Adrenal gland (tissue), 12 donors: ENCODE measurements around the gene CNTNAP2. TPM values are rescaled to one million over a fixed set of nuclear protein-coding genes. Genes with fewer than 3 reads are reported as not detected.

Experiments
- DNase-seq, 7 donors: peaks; one replicate each; pipeline ENCODE4 v3.0.0-alpha.2; 2019 to 2020
- H3K27ac ChIP-seq, 5 donors: fragments of 200-600 bp; sonication (generic) in 4 of 5; 1 replicate in 3 of 5; 2 replicates in 2 of 5; pipeline versions ENCODE4 v1.5.1 to v1.8.0; 2016 to 2020; ENCODE audit warnings: mild to moderate bottlenecking in 1 of 5
- H3K27me3 ChIP-seq: fragments of 200-600 bp; 2 replicates; pipeline ENCODE4 v1.8.0; 2021
- H3K36me3 ChIP-seq, 2 donors: fragments of 200-600 bp; replicated peaks in 1 of 2; 1 replicate in 1 of 2; 2 replicates in 1 of 2; pipeline versions ENCODE4 v1.5.1 to v1.8.0; 2018 to 2022
- H3K4me1 ChIP-seq, 2 donors: fragments of 200-600 bp; replicated peaks in 1 of 2; 1 replicate in 1 of 2; 2 replicates in 1 of 2; pipeline versions ENCODE4 v1.5.1 to v1.8.0; 2018 to 2021
- H3K4me3 ChIP-seq, 4 donors: fragments of 200-600 bp; sonication (generic) in 3 of 4; one replicate each; pipeline ENCODE4 v1.5.1; 2016 to 2018
- H3K9me3 ChIP-seq, 3 donors: fragments of 200-600 bp; sonication (generic) in 1 of 3; replicated peaks in 1 of 3; 1 replicate in 2 of 3; 2 replicates in 1 of 3; pipeline versions ENCODE4 v1.5.1 to v1.8.0; 2016 to 2021
- CTCF ChIP-seq, 6 experiments: fragments of 450-650 bp in 4 of 6; fragments of 200-600 bp in 2 of 6; sonication (generic) in 1 of 6; IDR thresholded peaks; 1 replicate in 5 of 6; 2 replicates in 1 of 6; pipeline versions ENCODE4 v1.5.1 to v1.8.0; 2016 to 2021; ENCODE audit warnings: antibody characterized with exemption in 6 of 6, mild to moderate bottlenecking in 2 of 6, moderate library complexity in 1 of 6
- POLR2A ChIP-seq, 2 donors: fragments of 450-650 bp; IDR thresholded peaks; one replicate each; pipeline ENCODE4 v1.6.1; 2017; ENCODE audit warnings: antibody characterized with exemption in 2 of 2, mild to moderate bottlenecking in 2 of 2, moderate library complexity in 1 of 2
- WGBS, 4 donors: extraction: QIAGEN DNeasy Blood & Tissue Kit in 2 of 4; methylation state at CpG; one replicate each; pipeline versions ENCODE4 v1.1.5 to v1.1.7; 2013 to 2017; 5-methylcytosine and 5-hydroxymethylcytosine counted together
- intact Hi-C, 2 donors: fragments of 100-400 bp; cut with DNase I; formaldehyde crosslinking; loops; one replicate each; pipeline versions ENCODE4 v1.14.1 to v1.15.0; 2022 to 2023
- polyA plus RNA-seq, 3 donors: library from polyadenylated mRNA; stranded (reverse); fragments of 200-250 nt in 2 of 3; fragments of 350-450 nt in 1 of 3; fragmentation: Illumina TruSeq in 1 of 3; extraction: RNeasy Lipid Tissue Mini Kit (QIAGEN cat#74804) in 1 of 3; gene quantifications; one replicate each; pipeline ENCODE4 v1.2.3, GENCODE V29; 2013 to 2014
- total RNA-seq, 9 donors: library from RNA; depleted of rRNA in 4 of 9; stranded (reverse); fragments of >200 nt in 4 of 9; fragments of 120-200 nt in 1 of 9; fragmentation: NEBNext Ultra II Directional in 1 of 9; extraction: Animal tissue kit (Norgen Biotek cat#: 25700) in 1 of 9; gene quantifications; one replicate each; pipeline versions ENCODE4 v1.1.0 to v1.2.4, GENCODE V29; 2013 to 2023
- donor health status: healthy with polysubstance abuse.
- donor health status: Bipolar disorder and iron deficiency.
- donor health status: DM: yes; HTN: yes; CAD: no.
- donor health status: DM: no; HTN: no; CAD: no.
- donor health status: DM: no; HTN: no; CAD: no.
- donor health status: DM: yes; HTN: yes; CAD: no.

CNTNAP2 gene
- total and polyA plus RNA-seq, 12 donors: 0.14 to 6.3 (median 1.8) TPM; not detected in 2

- intact Hi-C loops: no loop called here
Observed at GRCh38 chr7:147496209-147496608, 1379.6 kb downstream of the CNTNAP2 start.

GRCh38 chr7:147497246-147497645, 1380.6 kb downstream of the CNTNAP2 start:
- TF ChIP-seq CTCF (IDR thresholded peaks at IDR 0.05): no peak
- no peak for TF ChIP-seq POLR2A (IDR thresholded peaks at IDR 0.05)
- Histone ChIP-seq H3K4me1 (no peaks in the 10 kb centered on the region), H3K9me3 (no peaks in the 10 kb centered on the region), H3K4me3 (no peak overlapping the region), H3K27me3 (no peaks in the 10 kb centered on the region), H3K36me3 (no peaks in the 10 kb centered on the region), H3K27ac (no peak overlapping the region)
- WGBS, 4 donors: 0 to 85% (median 41%) methylated on average over 1 of the region's 1 CpG
- DNase-seq: no peak
- intact Hi-C loops: no loop called here

More at GRCh38 chr7:147496209-147496608, 1379.6 kb downstream of the CNTNAP2 start:
- WGBS, 4 donors: 59 to 76% (median 69%) methylated on average over 1 of the region's 1 CpG
- Histone ChIP-seq H3K4me1 (no peaks in the 10 kb centered on the region), H3K27ac (no peak overlapping the region), H3K9me3 (no peaks in the 10 kb centered on the region), H3K36me3 (no peaks in the 10 kb centered on the region), H3K27me3 (no peaks in the 10 kb centered on the region), H3K4me3 (no peak overlapping the region)
- DNase-seq: no peak
- TF ChIP-seq CTCF (IDR thresholded peaks at IDR 0.05) (no peak), POLR2A (IDR thresholded peaks at IDR 0.05) (no peak)

GRCh38 chr7:147498081-147498480, 1381.5 kb downstream of the CNTNAP2 start:
- intact Hi-C loops: no loop called here
- no peak for DNase-seq
- H3K4me3 ChIP-seq: no peak overlapping the region
- no peaks in the 10 kb centered on the region for H3K36me3 ChIP-seq
- TF ChIP-seq POLR2A (IDR thresholded peaks at IDR 0.05): no peak
- no peak for TF ChIP-seq CTCF (IDR thresholded peaks at IDR 0.05)
- WGBS, 4 donors: 76 to 88% (median 84%) methylated on average over 2 of the region's 2 CpGs
- H3K9me3 ChIP-seq: no peaks in the 10 kb centered on the region
- no peak overlapping the region for H3K27ac ChIP-seq
- no peaks in the 10 kb centered on the region for H3K27me3 ChIP-seq
- H3K4me1 ChIP-seq: no peaks in the 10 kb centered on the region

- no peaks in the 10 kb centered on the region for H3K4me1 ChIP-seq
- H3K36me3 ChIP-seq: no peaks in the 10 kb centered on the region
- H3K4me3 ChIP-seq: no peak overlapping the region
- H3K9me3 ChIP-seq: no peaks in the 10 kb centered on the region
- TF ChIP-seq CTCF (IDR thresholded peaks at IDR 0.05): no peak
- TF ChIP-seq POLR2A (IDR thresholded peaks at IDR 0.05): no peak
- DNase-seq: no peak
- intact Hi-C loops: no loop called here
- H3K27me3 ChIP-seq: no peaks in the 10 kb centered on the region
- WGBS, 4 donors: 42 to 58% (median 48%) methylated on average over 3 of the region's 3 CpGs
- no peak overlapping the region for H3K27ac ChIP-seq
Observed at GRCh38 chr7:147509035-147509501, 1392.5 kb downstream of the CNTNAP2 start.
